Right ventricle myocardium superior (tissue), 1 donor: ENCODE data around the gene HDAC7. TPM values are rescaled to one million over a fixed set of nuclear protein-coding genes. Genes with fewer than 3 reads are reported as not detected.

Experiments
- ATAC-seq: fragments of 200-7000 bp; cut with Tn5 transposase; one replicate; pipeline ENCODE4 v1.9.1; 2020; ENCODE audit warnings: mild to moderate bottlenecking; ENCODE audit not compliant: poor library complexity
- DNase-seq: peaks from one replicate; pipeline ENCODE4 v3.0.0-alpha.2; 2020
- intact Hi-C: fragments of 100-400 bp; cut with DNase I; formaldehyde crosslinking; loops from one replicate; pipeline ENCODE4 v1.11.2; 2022
- total RNA-seq: library from RNA; stranded (reverse); fragmentation: NEBNext Ultra II Directional; extraction: Animal tissue kit (Norgen Biotek cat#: 25700); gene quantifications from one replicate; pipeline ENCODE4 v1.2.1, GENCODE V29; 2021
- donor health status: DM: no; HTN: yes; CAD: no; lungs with severe emphysema.

Gene HDAC7
- total RNA-seq, 1 donor from 2014 or later = 35.9 TPM

GRCh38 chr12:47835006-47835830, 15.5 kb upstream of the HDAC7 start:
- intact Hi-C loops = loop anchor here (5.0 kb wide), 1 partner anchor 58 kb away; no protein-coding TSS in a partner anchor
- no peak for DNase-seq
- no peak for ATAC-seq

DNA sequence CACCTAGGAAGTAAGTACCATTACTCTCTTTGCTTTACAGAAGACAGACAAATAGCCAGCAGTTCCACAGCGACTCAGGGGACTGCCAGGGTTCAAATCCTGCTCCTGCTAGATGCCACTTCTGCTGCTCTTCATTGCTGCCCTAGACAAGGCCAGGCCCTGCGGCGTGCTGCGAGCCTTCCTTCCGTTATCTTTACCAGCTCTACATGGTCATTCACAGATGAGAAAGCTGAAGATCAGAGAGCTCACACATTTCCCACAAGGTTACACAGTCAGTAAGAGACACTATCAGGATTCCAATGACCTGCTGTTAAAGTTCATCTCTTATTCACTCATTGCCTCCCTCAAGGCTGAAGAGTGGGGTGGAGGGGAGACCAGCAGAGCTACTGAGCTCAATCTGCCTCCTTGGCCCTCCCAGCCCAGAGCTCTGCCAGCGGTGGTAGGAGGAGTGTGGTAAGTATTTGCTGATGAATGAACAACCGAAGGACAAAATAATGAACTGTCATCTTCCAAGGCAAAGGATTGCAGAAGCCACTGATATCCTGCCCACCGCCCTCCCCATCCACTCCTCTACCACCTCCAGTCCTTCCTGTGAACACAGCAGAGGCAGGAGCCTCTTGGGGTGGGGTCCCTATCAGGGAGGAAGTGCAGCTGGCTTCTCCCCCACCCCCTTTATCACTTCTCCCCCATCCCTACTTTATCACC, 14.6 kb upstream of the HDAC7 start:
- no peak for ATAC-seq
- no peak for DNase-seq
- intact Hi-C loops = no loop called here

GRCh38 chr12:47833591-47834012, 13.9 kb upstream of the HDAC7 start:
- ATAC-seq (no peak), DNase-seq (no peak)
- intact Hi-C loops = no loop called here

GRCh38 chr12:47832263-47832933, 12.7 kb upstream of the HDAC7 start:
- ATAC-seq (no peak), DNase-seq (no peak)
- intact Hi-C loops = no loop called here

GRCh38 chr12:47829584-47829983, 9.9 kb upstream of the HDAC7 start:
- no peak for DNase-seq
- no peak for ATAC-seq
- intact Hi-C loops = no loop called here

DNA sequence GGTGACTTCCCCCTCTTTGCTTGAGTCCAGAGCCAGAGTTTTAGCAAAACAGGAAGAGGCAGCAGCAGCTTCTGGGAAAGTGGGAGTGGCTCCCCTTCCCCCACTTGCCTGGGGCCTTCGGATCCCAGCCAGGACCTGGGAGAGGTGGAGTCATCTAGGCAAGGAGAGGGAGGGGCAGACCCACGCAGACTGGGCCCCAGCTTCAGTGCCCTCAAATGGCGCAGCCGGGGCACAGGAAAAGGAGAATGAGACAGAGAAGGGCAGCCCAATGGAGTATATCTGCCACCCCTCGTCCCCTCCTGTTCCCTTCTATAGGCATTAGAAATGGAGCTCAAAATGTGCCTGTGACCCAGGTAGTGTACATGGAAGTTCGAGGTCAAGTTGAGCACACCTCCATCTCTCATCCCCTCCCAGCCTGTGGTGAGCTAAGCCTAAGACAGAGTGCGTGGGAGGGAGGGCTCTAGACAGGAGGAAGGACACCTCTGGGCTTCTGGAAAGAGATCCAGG, 9.3 kb upstream of the HDAC7 start:
- intact Hi-C loops = no loop called here
- peak; percentile 84 for ATAC-seq

DNA sequence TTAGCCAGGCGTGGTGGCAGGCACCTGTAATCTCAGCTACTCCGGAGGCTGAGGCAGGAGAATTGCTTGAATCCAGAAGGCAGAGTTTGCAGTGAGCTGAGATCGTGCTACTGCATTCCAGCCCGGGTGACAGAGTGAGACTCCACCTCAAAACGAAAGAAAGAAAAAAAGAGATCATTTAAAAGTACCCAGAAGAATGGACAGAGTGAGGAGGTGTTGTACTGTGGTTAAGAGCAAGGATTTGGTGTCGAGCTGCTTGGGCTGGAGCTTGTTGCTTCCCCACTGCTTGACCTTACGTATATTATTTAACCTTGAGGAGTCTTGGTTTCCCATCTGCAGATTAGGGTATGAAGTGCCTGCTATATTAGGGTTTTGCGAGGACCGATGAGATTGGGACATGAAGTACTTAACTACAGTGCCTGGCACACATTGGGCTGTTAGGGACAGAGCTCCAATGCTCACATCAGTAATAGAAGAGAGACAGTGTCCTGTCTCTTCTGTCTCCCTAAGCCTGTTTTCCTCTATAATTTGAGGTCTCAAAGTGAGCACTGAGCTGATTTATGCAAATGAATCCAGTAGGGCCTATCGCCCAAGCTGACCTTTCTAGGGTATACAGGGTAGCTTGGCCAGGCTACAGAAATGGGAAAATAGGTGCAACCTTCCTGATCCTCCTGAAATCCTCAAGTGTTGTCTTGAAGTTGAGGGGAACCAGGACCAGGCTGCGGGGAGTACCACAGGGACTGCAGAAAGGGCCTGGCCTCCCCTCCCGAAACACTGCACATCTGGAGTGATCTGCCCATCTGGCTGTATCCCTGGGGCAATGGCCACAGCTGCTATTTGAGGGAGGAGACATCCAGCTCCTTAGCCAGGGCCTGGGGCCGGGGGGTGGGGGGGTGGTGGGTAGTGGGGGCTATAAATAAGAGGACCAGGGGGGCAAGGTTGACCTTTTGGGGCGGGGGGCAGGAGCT, 8.6 kb upstream of the HDAC7 start:
- DNase-seq = peak; percentile 68

More for the DNA sequence above, 9.3 kb upstream of the HDAC7 start:
- peak; percentile 88 for DNase-seq

GRCh38 chr12:47825173-47825639, 5.5 kb upstream of the HDAC7 start:
- ATAC-seq (peak; percentile 8), DNase-seq (peak; percentile 77)
- intact Hi-C loops = no loop called here

More for the DNA sequence above, 8.6 kb upstream of the HDAC7 start:
- intact Hi-C loops = no loop called here
- peak; percentile 68 for ATAC-seq

DNA sequence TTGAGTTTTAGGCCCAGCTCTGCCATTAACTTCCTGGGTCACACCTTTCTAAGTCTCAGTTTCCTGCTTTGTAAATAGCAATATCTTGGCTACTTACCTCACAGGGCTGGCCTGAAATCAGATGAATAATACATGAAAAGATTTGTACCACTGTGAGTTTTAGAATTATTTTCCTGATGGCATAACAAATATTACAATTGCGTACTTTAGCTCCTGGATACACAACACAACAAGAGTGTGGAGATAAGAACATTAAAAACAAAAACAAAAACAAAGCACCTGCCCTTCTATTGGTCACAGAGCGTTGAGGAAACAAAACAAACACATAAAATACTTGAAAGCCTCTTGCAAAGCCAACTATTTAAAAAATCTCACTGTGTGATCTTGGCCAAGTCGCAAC, 4.9 kb upstream of the HDAC7 start:
- intact Hi-C loops = no loop called here
- no peak for ATAC-seq
- DNase-seq = no peak

- ATAC-seq (no peak), DNase-seq (no peak)
- intact Hi-C loops = no loop called here
These were observed 4.5 kb upstream of the HDAC7 start for GRCh38 chr12:47824198-47824597.

- intact Hi-C loops = no loop called here
- DNase-seq (no peak), ATAC-seq (no peak)
These were observed 3.9 kb upstream of the HDAC7 start for GRCh38 chr12:47823422-47824086.

GRCh38 chr12:47822863-47823262, 3.2 kb upstream of the HDAC7 start:
- intact Hi-C loops = no loop called here

GRCh38 chr12:47822401-47822800, 2.7 kb upstream of the HDAC7 start:
- no peak for ATAC-seq
- intact Hi-C loops = no loop called here
- DNase-seq = no peak

More at GRCh38 chr12:47822863-47823262, 3.2 kb upstream of the HDAC7 start:
- ATAC-seq = no peak
- DNase-seq = no peak

DNA sequence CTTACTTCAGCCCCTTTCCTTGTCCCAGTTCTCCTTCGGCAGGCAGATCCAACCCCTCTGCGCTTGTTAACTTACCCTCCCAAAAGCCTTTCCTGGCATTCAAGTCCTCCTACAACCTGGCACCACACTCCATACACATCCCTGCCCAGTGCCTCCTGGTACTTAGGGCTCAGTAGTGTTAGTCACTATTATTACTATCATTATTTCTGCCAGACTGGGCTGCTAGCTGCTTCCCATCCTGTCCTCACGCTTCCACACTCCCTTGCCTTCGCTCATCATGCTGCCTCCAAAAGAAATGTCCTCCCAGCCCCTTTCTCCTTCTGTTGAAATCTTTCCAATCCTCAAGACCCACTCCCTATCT, 1.6 kb upstream of the HDAC7 start:
- ATAC-seq (no peak), DNase-seq (no peak)
- intact Hi-C loops = no loop called here

DNA sequence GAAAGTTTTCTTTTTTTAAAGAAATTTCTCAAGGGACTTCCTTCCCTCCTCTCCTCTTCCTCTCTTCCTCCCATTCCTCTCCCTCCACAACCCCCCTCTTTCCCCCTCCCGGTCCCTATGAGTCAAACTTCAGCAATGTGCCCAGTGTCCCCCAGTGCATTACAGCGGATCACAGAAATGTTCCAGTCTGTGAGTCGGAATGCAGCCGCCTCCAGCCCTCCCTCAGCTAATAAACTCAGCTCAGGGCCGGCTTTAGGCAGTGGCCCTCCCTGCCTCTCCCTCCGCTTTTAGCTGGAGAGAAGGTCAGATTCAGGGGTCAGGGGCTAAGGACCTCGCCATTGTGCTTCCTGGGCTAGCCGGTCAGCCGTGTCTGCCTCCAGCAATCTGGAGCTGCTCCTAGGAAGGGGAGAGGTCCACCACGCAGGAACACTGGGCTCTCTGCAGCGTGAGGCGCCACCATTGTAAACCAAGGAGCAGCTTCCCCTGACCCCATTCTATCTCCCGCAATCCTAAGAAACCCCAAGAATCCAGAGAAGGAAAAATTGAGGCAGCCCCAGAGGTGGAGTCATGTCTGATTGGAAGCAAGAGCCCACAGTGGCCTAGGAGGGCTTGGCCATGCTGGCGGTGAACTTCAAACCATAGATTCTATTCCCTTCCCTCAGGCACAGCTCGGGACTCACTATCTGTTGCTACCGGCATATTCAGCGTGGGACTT, 1.1 kb upstream of the HDAC7 start:
- intact Hi-C loops = no loop called here
- ATAC-seq = peak; percentile 71
- peak; percentile 89 for DNase-seq

DNA sequence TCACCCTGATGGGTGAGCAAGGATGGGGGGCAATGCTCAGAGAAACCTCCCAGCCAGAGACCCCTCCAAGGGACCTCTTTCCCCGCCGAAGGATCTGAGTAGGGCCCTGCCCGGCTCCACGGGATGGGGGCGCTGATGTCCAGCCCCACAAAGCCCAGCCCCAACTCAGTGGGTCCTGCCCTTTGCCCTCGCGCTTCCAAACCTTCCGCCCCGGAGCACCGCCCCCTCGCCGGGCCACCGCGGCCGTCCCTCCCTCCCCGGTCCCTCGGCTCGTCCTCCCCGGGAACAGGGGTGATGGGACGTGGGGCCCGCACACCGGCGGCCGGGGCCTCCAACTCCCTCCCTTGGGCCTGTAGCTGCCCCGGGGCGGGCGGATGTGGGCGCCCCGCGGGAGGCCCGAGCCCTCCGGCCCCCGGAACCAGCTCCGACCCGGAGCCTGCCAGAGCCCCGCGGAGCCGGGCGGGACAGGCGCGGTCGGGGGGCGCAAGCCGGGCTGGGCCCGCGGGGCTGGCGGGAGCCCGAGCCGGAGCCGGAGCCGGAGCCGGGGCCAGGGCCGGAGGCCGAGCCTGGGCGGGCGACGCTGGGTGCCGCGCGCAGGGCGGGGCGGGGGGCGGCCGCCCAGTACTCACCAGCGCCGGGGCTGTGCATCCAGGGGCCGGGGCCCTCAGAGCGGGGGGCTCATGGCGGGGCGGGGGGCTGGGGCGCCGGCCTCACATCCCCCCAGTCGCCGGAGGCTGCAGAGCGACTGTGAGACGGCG, 386 bp downstream of the HDAC7 start:
- intact Hi-C loops = no loop called here
- ATAC-seq (peak; percentile 38), DNase-seq (peak; percentile 87)
